NCI-H2107 treated with DMSO at 0.1 percent for 48 hours (cell line): ENCODE measurements around the gene OR5H14.
"Not testable (repeated sequence)": the region's sequence is repeated elsewhere in the genome, so short reads cannot be mapped to it uniquely, and the experiment has no call there.

ENCODE experiments used
- DNase-seq: peaks from one replicate; lab custom pipeline; 2025; ENCODE audit not compliant: unreplicated experiment; lab: John Stamatoyannopoulos, UW

Gene OR5H14

GRCh38 chr3:98196293-98196692, 49.0 kb downstream of the OR5H14 start:
- not testable (repeated sequence) for DNase-seq

DNA sequence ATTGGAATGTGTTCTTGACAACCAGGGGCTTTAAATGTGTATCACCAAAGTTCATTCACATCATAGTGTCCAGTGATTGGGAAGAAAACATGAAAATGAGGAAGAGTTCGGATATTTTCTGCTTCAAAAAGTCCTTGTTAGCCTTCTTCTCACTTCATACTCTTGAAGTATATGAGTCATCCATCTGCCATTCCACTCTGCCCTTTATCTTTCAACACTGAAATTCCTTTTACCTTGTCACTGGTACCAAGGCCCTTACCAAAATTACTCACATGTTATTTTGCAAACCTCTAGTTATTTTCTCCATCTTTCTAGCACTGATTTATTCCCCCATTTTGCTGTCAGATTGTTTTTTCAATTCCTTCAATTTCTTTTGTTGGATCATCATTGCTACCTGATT, 51.7 kb downstream of the OR5H14 start:
- DNase-seq = no peak
